HUES6 (cell line): Measurements from ENCODE around the gene SLC27A3.
"Not testable (repeated sequence)": the region's sequence is repeated elsewhere in the genome, so short reads cannot be mapped to it uniquely, and the experiment has no call there.

Experiments
- H3K27ac ChIP-seq: 2 replicates; pipeline ENCODE4 v1.7.0; 2013; ENCODE audit warnings: low read depth, mild to moderate bottlenecking, low read length, inconsistent platforms
- H3K27me3 ChIP-seq: 2 replicates; pipeline ENCODE4 v1.6.1; 2013; ENCODE audit warnings: low read length; ENCODE audit not compliant: control insufficient read depth, insufficient read depth
- H3K36me3 ChIP-seq: 2 replicates; pipeline ENCODE4 v1.6.1; 2013; ENCODE audit warnings: low read length; ENCODE audit not compliant: control insufficient read depth, insufficient read depth
- H3K4me1 ChIP-seq: 2 replicates; pipeline ENCODE4 v1.6.1; 2013; ENCODE audit warnings: low read length; ENCODE audit not compliant: control insufficient read depth, insufficient read depth
- H3K4me3 ChIP-seq: 2 replicates; pipeline ENCODE4 v1.5.1; 2013; ENCODE audit warnings: low read depth, low read length
- H3K9ac ChIP-seq: one replicate; pipeline ENCODE4 v1.6.1; 2013; ENCODE audit warnings: mild to moderate bottlenecking, low read length
- H3K9me3 ChIP-seq: 2 replicates; pipeline ENCODE4 v1.6.1; 2013; ENCODE audit warnings: low read depth, low read length; ENCODE audit not compliant: control insufficient read depth, insufficient read depth

Gene SLC27A3

GRCh38 chr1:153766663-153767062, 8.5 kb upstream of the SLC27A3 start:
- H3K36me3 ChIP-seq, result peaks cover 92% of the 10 kb centered on the region
- H3K27me3 ChIP-seq, H3K9ac ChIP-seq, H3K27ac ChIP-seq, H3K9me3 ChIP-seq, H3K4me3 ChIP-seq, H3K4me1 ChIP-seq: not testable (repeated sequence)

DNA sequence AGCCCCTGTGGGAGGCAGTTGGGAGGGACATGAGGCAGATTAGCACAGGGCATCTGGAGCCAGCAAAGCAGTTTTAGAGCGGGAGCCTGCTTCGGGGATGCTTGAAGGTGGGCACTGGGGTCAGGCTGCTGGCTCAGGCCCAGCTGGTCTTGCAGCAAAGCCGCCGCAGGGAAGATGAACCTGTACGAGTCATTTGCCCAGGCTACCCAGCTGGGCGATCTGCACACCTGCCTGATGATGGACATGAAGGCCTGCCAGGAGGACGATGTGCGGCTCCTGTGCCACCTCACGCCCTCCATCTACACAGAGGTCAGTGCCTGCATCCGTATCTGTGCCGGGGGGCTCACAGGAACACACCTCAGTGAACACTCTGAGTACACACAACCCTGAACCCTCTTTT, 7.7 kb upstream of the SLC27A3 start:
- Histone ChIP-seq H3K9me3 (no peaks in the 10 kb centered on the region), H3K36me3 (peaks cover 93% of the 10 kb centered on the region), H3K4me3 (no peak overlapping the region), H3K27ac (no peak overlapping the region), H3K4me1 (no peaks in the 10 kb centered on the region), H3K9ac (no peak overlapping the region), H3K27me3 (no peaks in the 10 kb centered on the region)

DNA sequence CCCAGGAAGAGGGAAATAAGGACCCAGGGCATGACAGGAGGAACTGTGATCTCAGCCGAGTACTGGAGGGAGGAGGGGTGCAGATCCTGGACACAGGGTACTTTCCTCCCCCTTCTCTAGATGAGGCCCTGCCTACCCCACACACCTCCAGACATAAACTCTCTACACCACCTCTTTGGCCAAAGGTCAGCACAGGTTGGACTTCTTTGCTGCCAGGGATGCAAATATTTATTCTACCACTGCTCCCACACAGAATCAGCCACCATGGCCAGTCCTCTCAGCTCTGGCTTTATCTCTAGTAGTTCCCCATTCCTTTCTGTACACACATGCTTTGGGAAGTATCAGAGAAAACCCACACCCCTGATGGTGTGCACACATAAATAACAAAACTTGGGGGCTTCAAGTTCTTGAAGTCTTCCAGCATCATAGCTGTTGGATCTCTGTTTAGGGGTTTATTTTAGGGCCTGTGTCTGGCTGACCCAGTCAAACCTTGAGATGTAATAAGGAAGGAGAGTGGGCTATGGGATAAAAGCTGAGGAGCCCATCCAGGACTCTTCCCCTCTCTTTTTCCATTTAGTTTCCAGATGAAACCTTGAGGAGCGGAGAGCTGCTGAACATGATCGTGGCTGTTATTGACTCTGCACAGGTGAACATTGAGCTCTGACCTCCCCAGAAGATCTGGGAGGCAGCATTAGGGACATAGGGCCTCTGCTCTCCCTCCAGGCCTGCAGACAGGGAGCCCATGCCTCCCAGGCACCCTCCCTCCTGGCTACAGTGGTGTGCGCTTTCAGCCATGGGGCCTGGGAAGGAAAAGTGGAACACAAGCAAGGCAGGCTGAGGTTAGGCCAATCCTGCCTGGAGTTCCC, 6.7 kb upstream of the SLC27A3 start:
- Histone ChIP-seq H3K9ac (no peak overlapping the region), H3K36me3 (peaks cover 92% of the 10 kb centered on the region), H3K4me1 (no peaks in the 10 kb centered on the region), H3K4me3 (no peak overlapping the region), H3K9me3 (no peaks in the 10 kb centered on the region), H3K27ac (no peak overlapping the region), H3K27me3 (no peaks in the 10 kb centered on the region)

- peaks cover 87% of the 10 kb centered on the region for H3K36me3 ChIP-seq
- no peak overlapping the region for H3K27ac ChIP-seq
- H3K9ac ChIP-seq, result no peak overlapping the region
- no peaks in the 10 kb centered on the region for H3K27me3 ChIP-seq
- no peak overlapping the region for H3K4me3 ChIP-seq
- no peaks in the 10 kb centered on the region for H3K4me1 ChIP-seq
- H3K9me3 ChIP-seq, result no peaks in the 10 kb centered on the region
Observed at GRCh38 chr1:153769221-153769620, 6.0 kb upstream of the SLC27A3 start.

- no peaks in the 10 kb centered on the region for H3K27me3 ChIP-seq
- H3K27ac ChIP-seq, result no peak overlapping the region
- H3K4me1 ChIP-seq, result peaks cover 7% of the 10 kb centered on the region
- no peak overlapping the region for H3K4me3 ChIP-seq
- H3K36me3 ChIP-seq, result peaks cover 74% of the 10 kb centered on the region
- H3K9ac ChIP-seq, result no peak overlapping the region
- no peaks in the 10 kb centered on the region for H3K9me3 ChIP-seq
Observed at GRCh38 chr1:153770797-153771196, 4.4 kb upstream of the SLC27A3 start.

DNA sequence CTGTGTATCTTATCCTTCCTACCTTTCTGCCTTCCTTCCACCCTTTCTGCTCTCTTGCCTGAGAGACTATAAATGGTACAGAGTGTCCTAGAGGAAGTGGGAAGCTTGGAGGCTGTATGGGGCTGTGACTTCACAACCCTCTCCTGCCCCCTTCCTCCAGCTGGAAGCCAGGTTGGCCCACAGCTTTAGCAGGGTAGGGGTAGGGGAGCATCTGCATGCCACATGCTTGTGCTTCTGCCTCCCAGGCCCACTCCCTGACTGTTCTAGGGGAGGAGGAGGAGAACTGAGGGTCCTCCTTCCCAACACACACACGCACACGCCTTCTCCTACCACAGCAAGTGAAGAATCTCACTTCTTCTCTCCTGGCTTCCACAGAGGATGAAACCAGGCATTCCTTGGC, 3.9 kb upstream of the SLC27A3 start:
- H3K4me1 ChIP-seq, result peaks cover 9% of the 10 kb centered on the region
- no peaks in the 10 kb centered on the region for H3K9me3 ChIP-seq
- H3K27me3 ChIP-seq, result no peaks in the 10 kb centered on the region
- no peak overlapping the region for H3K9ac ChIP-seq
- H3K4me3 ChIP-seq, result no peak overlapping the region
- H3K36me3 ChIP-seq, result peaks cover 69% of the 10 kb centered on the region
- H3K27ac ChIP-seq, result no peak overlapping the region

- no peak overlapping the region for H3K4me3 ChIP-seq
- no peaks in the 10 kb centered on the region for H3K27me3 ChIP-seq
- H3K36me3 ChIP-seq, result peaks cover 64% of the 10 kb centered on the region
- H3K9me3 ChIP-seq, result no peaks in the 10 kb centered on the region
- H3K4me1 ChIP-seq, result peaks cover 16% of the 10 kb centered on the region
- no peak overlapping the region for H3K9ac ChIP-seq
- H3K27ac ChIP-seq, result no peak overlapping the region
Observed at GRCh38 chr1:153771841-153772593, 3.2 kb upstream of the SLC27A3 start.

- H3K9me3 ChIP-seq, result no peaks in the 10 kb centered on the region
- H3K27ac ChIP-seq, result no peak overlapping the region
- H3K4me3 ChIP-seq, result no peak overlapping the region
- H3K9ac ChIP-seq, result no peak overlapping the region
- peaks cover 18% of the 10 kb centered on the region for H3K4me1 ChIP-seq
- H3K27me3 ChIP-seq, result no peaks in the 10 kb centered on the region
- peaks cover 52% of the 10 kb centered on the region for H3K36me3 ChIP-seq
Observed at GRCh38 chr1:153773096-153773921, 1.9 kb upstream of the SLC27A3 start.

DNA sequence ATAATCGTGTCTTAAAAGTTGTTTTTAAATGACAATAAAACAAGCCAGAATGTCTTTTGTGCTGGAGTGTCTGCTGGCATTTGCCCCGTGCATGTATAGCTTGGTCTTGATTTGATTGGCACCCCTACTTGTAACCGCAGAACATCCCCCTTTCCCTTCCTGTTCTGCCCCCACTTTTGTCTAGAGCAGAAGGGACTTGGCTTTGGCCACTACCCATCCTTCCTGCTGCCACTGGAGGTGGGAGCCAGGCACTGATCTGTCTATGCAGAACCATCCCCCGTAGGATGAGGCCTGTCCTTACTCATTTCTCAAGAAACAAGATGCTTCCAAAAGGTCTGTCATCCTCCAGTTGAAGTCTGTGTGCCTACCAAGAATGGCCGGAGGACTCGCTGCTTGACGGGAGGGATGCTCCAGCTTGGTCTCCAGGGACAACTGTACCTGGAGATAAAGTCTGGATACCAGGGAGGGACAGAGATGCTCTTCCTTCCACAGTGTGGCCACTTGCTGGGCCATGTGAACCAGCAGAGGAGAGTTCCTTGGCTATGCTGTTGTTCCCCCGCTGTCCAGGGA, 1.1 kb upstream of the SLC27A3 start:
- Histone ChIP-seq H3K36me3 (peaks cover 46% of the 10 kb centered on the region), H3K4me1 (peaks cover 18% of the 10 kb centered on the region), H3K27me3 (no peaks in the 10 kb centered on the region), H3K27ac (no peak overlapping the region), H3K9me3 (no peaks in the 10 kb centered on the region), H3K9ac (no peak overlapping the region), H3K4me3 (no peak overlapping the region)

- Histone ChIP-seq H3K36me3 (peaks cover 32% of the 10 kb centered on the region), H3K27me3 (no peaks in the 10 kb centered on the region), H3K27ac (peak overlapping the region; percentile 76)
Observed at GRCh38 chr1:153775458-153776327, 486 bp downstream of the SLC27A3 start.

More at GRCh38 chr1:153775458-153776327, 486 bp downstream of the SLC27A3 start:
- Histone ChIP-seq H3K4me3 (peak overlapping the region; percentile 94), H3K9me3 (no peaks in the 10 kb centered on the region), H3K9ac (peak overlapping the region; percentile 91), H3K4me1 (peaks cover 18% of the 10 kb centered on the region)
